Measurements from ENCODE around the gene CBX2. TPM values are rescaled to one million over a fixed set of nuclear protein-coding genes. Genes with fewer than 3 reads are reported as not detected.

Gene CBX2
- total RNA-seq, 2 experiments from 2014 or later = 16.2 to 16.5 TPM

DNA sequence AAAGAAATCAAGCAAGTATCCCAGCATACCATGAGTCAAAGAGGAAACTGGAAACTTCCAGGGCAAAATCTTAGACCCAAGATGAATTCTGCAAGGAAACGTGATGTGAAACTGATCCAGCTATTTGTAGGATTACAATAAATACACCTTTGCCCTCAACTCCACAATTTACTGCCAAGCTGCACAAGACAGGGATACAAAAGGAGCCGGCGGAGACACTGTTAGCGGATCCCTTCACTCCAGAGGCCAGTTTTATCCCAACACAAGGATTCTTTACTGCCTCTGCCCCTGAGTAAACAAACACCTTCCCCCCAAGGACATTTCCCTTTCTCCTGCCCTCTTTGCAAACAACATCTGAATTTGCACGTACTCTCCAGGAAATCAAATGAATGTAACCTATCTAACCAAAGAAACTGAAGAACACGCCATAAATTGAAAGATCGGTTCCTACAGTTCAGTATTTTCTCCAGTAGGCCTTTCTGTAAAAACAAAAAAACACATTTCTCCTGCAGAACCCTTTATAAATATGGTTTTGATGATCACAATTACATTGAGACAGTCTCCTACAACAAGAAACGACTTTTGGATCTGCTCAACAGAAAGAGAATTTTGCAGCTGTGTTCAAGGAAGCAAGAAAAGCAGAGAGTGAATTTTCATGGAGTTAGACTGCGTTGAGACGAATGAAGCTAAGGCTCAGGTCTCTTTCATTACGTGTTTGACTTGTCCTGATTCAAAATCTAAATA, 1.4 kb upstream of the CBX2 start:
- Mint-ChIP-seq H3K9me3 (ENCODE audit: insufficient read depth) (no peaks in the 10 kb centered on the region), H3K27ac (no peak overlapping the region), H3K4me1 (ENCODE audit: low read depth) (peaks cover 41% of the 10 kb centered on the region), H3K36me3 (ENCODE audit: low read depth) (peaks cover 15% of the 10 kb centered on the region), H3K4me3 (peak overlapping the region; percentile 74), H3K27me3 (ENCODE audit: low read depth) (peaks cover 40% of the 10 kb centered on the region)
- POLR2A ChIA-PET = interaction anchor here (0.9 to 1.1 kb wide), 2 partner anchors 13 to 63 kb away, joined by 3 to 4 read pairs; partner anchors contain the start of gene CBX4
- DNase-seq = no peak
- CTCF ChIA-PET = interaction anchor here (0.9 to 3.6 kb wide), 7 partner anchors 13 to 232 kb away, joined by 3 to 17 read pairs (median 5); partner anchors contain the start of gene CBX4
- no peak for ATAC-seq

DNA sequence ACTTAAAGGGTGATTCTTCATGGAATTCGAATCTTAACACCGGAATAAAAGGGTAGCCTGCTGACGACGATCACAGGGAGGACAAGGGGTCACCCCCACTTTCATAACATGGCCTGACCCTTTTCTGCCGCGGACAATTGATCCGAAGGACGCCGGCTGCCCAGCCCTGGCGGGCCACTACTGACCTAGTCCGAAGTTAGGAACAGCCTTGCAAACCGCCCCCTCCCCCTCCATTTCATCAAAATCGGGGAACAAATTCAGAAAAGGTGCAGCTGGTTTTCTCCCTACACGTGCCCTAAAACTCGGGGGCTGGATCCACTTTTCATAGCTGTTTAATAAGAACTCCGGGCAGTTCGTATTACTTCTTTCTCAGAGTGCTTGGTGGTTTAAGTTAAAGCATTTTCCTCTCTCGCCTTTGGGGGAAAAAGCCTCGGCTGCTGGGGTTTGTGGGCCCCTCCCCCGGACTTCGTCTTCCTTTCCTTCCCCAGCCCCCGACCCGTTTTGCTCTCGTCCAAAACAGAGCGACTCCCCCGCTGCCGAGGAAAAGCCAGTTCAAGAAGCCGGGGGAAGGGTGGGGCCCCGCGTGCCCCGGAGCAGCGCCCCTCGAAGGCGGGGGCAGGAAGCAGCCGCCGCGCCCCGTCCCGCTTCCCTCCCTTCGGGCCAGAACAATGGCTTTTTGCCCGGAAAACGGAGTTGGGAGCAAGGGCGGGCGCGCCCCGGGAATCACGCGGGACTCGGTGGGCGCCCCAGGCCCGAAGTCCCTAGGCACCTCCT, 641 bp upstream of the CBX2 start:
- DNase-seq (peak; percentile 58), ATAC-seq (peak; percentile 56)
- Mint-ChIP-seq H3K4me3 (peak overlapping the region; percentile 74), H3K27ac (no peak overlapping the region), H3K9me3 (ENCODE audit: insufficient read depth) (no peaks in the 10 kb centered on the region), H3K36me3 (ENCODE audit: low read depth) (peaks cover 20% of the 10 kb centered on the region), H3K4me1 (ENCODE audit: low read depth) (peaks cover 48% of the 10 kb centered on the region), H3K27me3 (ENCODE audit: low read depth) (peaks cover 40% of the 10 kb centered on the region)
- ChIA-PET POLR2A (interaction anchor here (0.9 to 1.1 kb wide), 2 partner anchors 12 to 62 kb away, joined by 3 to 4 read pairs; partner anchors contain the start of gene CBX4), CTCF (interaction anchor here (0.9 to 3.6 kb wide), 7 partner anchors 12 to 231 kb away, joined by 3 to 17 read pairs (median 5); partner anchors contain the start of gene CBX4)

DNA sequence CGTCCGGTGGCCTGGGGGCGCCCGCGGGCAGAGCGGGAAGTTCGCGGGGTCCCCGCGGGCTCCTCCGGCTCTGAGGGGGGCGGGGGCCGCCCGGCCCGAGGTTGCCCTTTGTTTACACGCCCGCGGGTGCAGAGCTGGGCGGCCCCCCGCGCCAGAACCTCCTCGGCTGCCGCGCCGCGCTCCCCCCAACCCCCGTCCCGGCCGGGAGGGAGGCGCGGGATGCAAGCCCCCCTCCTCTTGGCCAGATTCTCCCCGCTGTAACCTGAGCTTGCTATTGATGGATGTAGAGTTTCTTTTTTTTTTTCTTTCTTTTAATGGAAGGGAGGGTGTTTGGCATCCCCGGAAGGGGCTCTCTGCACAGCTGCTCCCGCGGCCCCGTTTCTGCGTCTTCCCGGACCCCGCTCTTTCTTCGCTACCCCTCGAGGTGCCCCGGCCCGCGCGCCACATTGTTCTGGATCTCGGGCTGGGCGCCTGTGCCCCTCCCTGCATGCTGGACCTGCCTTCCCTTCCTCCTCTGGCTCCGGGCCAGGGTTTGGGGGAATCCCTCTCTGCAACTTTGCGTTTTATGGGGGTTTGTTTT, 646 bp downstream of the CBX2 start:
- Mint-ChIP-seq H3K36me3 (ENCODE audit: low read depth) (peaks cover 27% of the 10 kb centered on the region), H3K9me3 (ENCODE audit: insufficient read depth) (no peaks in the 10 kb centered on the region), H3K4me3 (peak overlapping the region; percentile 91), H3K4me1 (ENCODE audit: low read depth) (peaks cover 54% of the 10 kb centered on the region), H3K27me3 (ENCODE audit: low read depth) (peaks cover 35% of the 10 kb centered on the region), H3K27ac (peak overlapping the region; percentile 65)
- POLR2A ChIA-PET = interaction anchor here (0.7 kb wide), 1 partner anchor 1734 kb away, joined by 3 read pairs; the partner anchor contains the start of gene ACTG1
- CTCF ChIA-PET = interaction anchor here (1.0 to 2.4 kb wide), 4 partner anchors 9 to 61 kb away, joined by 3 to 10 read pairs (median 5); partner anchors contain the start of gene CBX4
- DNase-seq = peak; percentile 36
- peak; percentile 34 for ATAC-seq

DNA sequence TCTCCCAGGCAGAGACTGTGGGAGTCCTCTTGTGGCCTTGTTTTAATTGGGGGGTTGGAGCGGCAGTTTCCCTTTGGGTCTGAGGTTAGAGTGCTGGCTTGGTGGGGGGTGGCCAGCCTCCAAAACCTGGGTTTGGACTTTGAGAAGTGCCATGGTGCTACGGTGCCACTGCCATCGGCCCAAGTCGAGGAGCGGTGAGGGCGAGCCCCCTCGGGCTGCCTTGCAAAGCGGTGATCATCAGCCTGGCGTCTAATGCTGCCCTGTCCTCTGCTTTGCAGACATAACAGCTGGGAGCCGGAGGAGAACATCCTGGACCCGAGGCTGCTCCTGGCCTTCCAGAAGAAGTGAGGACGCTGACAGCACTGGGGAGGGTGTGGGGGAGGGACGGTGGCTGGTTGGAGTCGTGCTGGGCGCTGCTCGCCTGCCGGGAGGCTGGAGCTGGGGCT, 1.2 kb downstream of the CBX2 start:
- ChIA-PET POLR2A (no interaction called here), CTCF (interaction anchor here (1.0 to 1.8 kb wide), 3 partner anchors 8 to 60 kb away, joined by 3 to 6 read pairs (median 4); partner anchors contain the start of gene CBX4)
- Mint-ChIP-seq H3K27me3 (ENCODE audit: low read depth) (peaks cover 32% of the 10 kb centered on the region), H3K4me3 (peak overlapping the region; percentile 91), H3K4me1 (ENCODE audit: low read depth) (peaks cover 54% of the 10 kb centered on the region), H3K27ac (peak overlapping the region; percentile 65), H3K36me3 (ENCODE audit: low read depth) (peaks cover 27% of the 10 kb centered on the region), H3K9me3 (ENCODE audit: insufficient read depth) (no peaks in the 10 kb centered on the region)
- no peak for DNase-seq
- ATAC-seq = no peak

DNA sequence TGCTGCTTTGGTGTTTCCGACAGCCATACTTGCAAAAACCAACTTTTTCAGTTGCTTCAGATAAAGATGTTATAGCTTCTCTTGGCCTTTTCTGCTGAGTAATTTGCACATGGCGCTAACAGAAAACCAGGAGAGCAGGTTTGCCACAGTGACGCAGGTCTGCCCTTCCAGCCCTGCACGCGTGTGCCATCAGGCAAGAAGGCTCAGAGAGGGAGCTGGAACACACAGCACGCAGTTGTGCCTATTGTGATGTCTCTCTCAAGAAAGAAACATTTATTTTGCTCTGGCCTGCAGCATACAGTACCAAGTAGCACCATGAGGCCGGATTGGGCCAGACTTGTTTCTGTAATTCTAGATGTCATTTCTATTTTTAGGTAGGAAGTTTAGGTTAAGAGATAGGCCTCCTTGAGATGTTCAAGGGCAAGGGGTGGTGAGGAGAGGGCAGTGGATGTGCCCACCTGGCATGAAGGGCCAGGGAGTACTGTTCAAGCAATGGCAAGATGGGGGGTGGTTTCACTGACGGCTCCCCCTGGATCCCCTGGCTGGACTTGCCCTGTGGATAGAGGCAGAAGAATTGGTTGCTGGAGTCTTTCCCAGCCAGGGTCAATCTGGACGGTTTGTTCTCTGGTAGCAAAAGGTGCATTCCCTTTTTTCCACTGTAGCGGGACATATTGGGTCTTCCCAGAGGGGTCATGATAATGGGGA, 1.9 kb downstream of the CBX2 start:
- Mint-ChIP-seq H3K27me3 (ENCODE audit: low read depth) (peaks cover 26% of the 10 kb centered on the region), H3K9me3 (ENCODE audit: insufficient read depth) (no peaks in the 10 kb centered on the region), H3K4me1 (ENCODE audit: low read depth) (peaks cover 54% of the 10 kb centered on the region), H3K4me3 (peak overlapping the region; percentile 91), H3K36me3 (ENCODE audit: low read depth) (peaks cover 27% of the 10 kb centered on the region), H3K27ac (no peak overlapping the region)
- CTCF ChIA-PET = interaction anchor here (1.8 kb wide), 1 partner anchor 34 kb away, joined by 6 read pairs; no protein-coding TSS in a partner anchor
- POLR2A ChIA-PET = no interaction called here
- no peak for ATAC-seq
- no peak for DNase-seq

GRCh38 chr17:79781012-79781650, 3.2 kb downstream of the CBX2 start:
- ATAC-seq (no peak), DNase-seq (no peak)
- H3K27ac Mint-ChIP-seq = peak overlapping the region; percentile 30
- no peaks in the 10 kb centered on the region for H3K9me3 Mint-ChIP-seq (ENCODE audit: insufficient read depth)
- peaks cover 16% of the 10 kb centered on the region for H3K27me3 Mint-ChIP-seq (ENCODE audit: low read depth)
- CTCF ChIA-PET = interaction anchor here (0.8 to 1.4 kb wide), 4 partner anchors 30 to 189 kb away, joined by 3 to 8 read pairs (median 4); partner anchors contain the start of gene CBX4
- H3K36me3 Mint-ChIP-seq (ENCODE audit: low read depth) = peaks cover 31% of the 10 kb centered on the region
- POLR2A ChIA-PET = interaction anchor here (1.3 to 1.4 kb wide), 2 partner anchors 16 to 55 kb away, joined by 3 to 6 read pairs; partner anchors contain the start of gene CBX8
- peak overlapping the region; percentile 56 for H3K4me3 Mint-ChIP-seq
- H3K4me1 Mint-ChIP-seq (ENCODE audit: low read depth) = peaks cover 54% of the 10 kb centered on the region

DNA sequence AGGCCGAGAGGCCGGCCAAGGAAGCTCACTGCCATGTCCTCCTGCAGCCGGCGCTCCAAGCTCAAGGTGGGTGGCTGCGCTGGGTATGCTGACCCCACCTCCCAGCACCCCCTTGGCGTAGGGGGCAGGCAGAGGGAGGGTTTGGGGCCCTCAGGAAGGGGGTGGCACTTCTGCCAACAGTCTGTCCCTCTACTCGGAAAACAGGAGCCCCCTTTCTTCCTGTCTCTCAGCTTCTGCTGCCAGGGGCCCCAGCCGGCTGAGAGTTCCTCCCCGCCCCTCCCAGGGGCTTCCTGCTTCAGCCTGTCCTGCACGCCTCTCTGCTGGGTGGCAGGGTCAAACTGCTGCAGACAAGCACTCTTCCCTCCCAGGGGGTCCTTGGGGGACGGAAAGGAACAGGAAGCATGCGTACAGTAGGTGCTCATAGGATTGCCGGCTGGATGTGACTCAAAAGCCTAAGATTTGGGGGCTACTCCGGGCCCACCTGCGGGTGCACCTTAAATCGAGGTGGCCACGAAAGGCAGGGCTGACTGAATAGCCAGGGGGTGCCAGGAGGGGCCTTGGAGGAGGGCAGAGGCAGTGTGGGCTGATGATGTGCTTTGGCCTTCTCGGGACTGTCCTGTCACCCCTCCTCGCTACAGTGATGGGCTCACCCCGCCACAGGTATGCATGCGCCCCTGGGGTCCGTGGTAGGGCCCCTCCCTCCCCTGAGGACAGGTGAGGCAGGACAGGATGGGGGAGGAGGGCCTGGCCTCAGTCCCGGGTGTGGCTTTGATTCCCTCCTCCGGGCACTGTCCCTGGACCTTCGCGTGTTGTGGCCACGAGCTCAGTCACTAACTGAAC, 4.0 kb downstream of the CBX2 start:
- Mint-ChIP-seq H3K4me1 (ENCODE audit: low read depth) (peaks cover 49% of the 10 kb centered on the region), H3K36me3 (ENCODE audit: low read depth) (peaks cover 31% of the 10 kb centered on the region), H3K27me3 (ENCODE audit: low read depth) (peaks cover 12% of the 10 kb centered on the region), H3K4me3 (peak overlapping the region; percentile 56), H3K9me3 (ENCODE audit: insufficient read depth) (no peaks in the 10 kb centered on the region), H3K27ac (peak overlapping the region; percentile 70)
- ChIA-PET CTCF (interaction anchor here (0.8 to 1.4 kb wide), 4 partner anchors 29 to 188 kb away, joined by 3 to 8 read pairs (median 4); partner anchors contain the start of gene CBX4), POLR2A (interaction anchor here (1.3 to 1.4 kb wide), 2 partner anchors 15 to 54 kb away, joined by 3 to 6 read pairs; partner anchors contain the start of gene CBX8)
- DNase-seq (no peak), ATAC-seq (no peak)

DNA sequence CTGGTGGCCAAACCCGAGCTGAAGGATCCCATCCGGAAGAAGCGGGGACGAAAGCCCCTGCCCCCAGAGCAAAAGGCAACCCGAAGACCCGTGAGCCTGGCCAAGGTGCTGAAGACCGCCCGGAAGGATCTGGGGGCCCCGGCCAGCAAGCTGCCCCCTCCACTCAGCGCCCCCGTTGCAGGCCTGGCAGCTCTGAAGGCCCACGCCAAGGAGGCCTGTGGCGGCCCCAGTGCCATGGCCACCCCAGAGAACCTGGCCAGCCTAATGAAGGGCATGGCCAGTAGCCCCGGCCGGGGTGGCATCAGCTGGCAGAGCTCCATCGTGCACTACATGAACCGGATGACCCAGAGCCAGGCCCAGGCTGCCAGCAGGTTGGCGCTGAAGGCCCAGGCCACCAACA, 5.9 kb downstream of the CBX2 start:
- DNase-seq = no peak
- Mint-ChIP-seq H3K27me3 (ENCODE audit: low read depth) (peaks cover 22% of the 10 kb centered on the region), H3K4me3 (no peak overlapping the region), H3K27ac (no peak overlapping the region), H3K36me3 (ENCODE audit: low read depth) (peaks cover 28% of the 10 kb centered on the region), H3K4me1 (ENCODE audit: low read depth) (peaks cover 39% of the 10 kb centered on the region), H3K9me3 (ENCODE audit: insufficient read depth) (no peaks in the 10 kb centered on the region)
- ATAC-seq = no peak
- ChIA-PET POLR2A (no interaction called here), CTCF (no interaction called here)

DNA sequence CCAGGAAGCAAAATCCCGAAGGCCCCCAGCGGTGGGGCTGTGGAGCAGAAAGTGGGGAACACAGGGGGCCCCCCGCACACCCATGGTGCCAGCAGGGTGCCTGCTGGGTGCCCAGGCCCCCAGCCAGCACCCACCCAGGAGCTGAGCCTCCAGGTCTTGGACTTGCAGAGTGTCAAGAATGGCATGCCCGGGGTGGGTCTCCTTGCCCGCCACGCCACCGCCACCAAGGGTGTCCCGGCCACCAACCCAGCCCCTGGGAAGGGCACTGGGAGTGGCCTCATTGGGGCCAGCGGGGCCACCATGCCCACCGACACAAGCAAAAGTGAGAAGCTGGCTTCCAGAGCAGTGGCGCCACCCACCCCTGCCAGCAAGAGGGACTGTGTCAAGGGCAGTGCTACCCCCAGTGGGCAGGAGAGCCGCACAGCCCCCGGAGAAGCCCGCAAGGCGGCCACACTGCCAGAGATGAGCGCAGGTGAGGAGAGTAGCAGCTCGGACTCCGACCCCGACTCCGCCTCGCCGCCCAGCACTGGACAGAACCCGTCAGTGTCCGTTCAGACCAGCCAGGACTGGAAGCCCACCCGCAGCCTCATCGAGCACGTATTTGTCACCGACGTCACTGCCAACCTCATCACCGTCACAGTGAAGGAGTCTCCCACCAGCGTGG, 6.5 kb downstream of the CBX2 start:
- H3K36me3 Mint-ChIP-seq (ENCODE audit: low read depth) = peaks cover 23% of the 10 kb centered on the region
- H3K9me3 Mint-ChIP-seq (ENCODE audit: insufficient read depth) = no peaks in the 10 kb centered on the region
- ATAC-seq = no peak
- DNase-seq = no peak
- ChIA-PET CTCF (no interaction called here), POLR2A (no interaction called here)
- peaks cover 26% of the 10 kb centered on the region for H3K27me3 Mint-ChIP-seq (ENCODE audit: low read depth)
- peaks cover 33% of the 10 kb centered on the region for H3K4me1 Mint-ChIP-seq (ENCODE audit: low read depth)
- H3K27ac Mint-ChIP-seq = no peak overlapping the region
- no peak overlapping the region for H3K4me3 Mint-ChIP-seq
